ENCODE data around the gene SND1.

DNA sequence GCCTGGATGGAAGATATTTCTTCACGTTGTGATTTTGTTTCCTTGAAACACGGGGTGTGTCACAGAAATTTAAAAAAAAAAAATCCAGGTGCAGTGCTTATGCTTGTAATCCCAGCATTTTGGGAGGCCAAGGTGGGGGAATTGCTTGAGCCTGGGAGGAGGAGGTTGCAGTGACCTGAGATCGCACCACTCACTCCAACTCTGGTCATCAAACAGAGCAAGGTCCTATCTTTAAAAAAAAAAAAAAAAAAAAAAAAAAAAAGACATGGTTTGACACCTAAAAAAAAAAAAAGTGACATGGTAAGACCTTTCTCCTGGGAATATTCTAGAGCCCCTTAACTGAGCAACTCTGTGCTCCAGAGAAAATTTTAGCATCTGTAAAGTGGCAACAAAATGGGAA is 388.2 kb downstream of the SND1 start:
- no peak for TF ChIP-seq EZH2 (IDR thresholded peaks at IDR 0.05)
- no peak for TF ChIP-seq FOXP2 (optimal IDR thresholded peaks at IDR 0.05; ENCODE audit: control extremely low read depth, extremely low read length, insufficient read depth)
- no peak for TF ChIP-seq POLR2AphosphoS5 (IDR thresholded peaks at IDR 0.05; ENCODE audit: borderline replicate concordance, low read depth, low read length)
